Measurements from ENCODE around the gene MINDY3.

The MINDY3 gene

GRCh38 chr10:15805395-15806058 is 54.8 kb downstream of the MINDY3 start:
- no peak for DNase-seq

GRCh38 chr10:15804109-15804508 is 56.2 kb downstream of the MINDY3 start:
- no peak for DNase-seq

- no peak for DNase-seq
Measured at GRCh38 chr10:15802375-15802949, 57.8 kb downstream of the MINDY3 start.

GRCh38 chr10:15801641-15802040 is 58.7 kb downstream of the MINDY3 start:
- DNase-seq, result no peak

- DNase-seq, result no peak
Measured at GRCh38 chr10:15801147-15801546, 59.2 kb downstream of the MINDY3 start.

- DNase-seq, result no peak
Measured at GRCh38 chr10:15797346-15797745, 63.0 kb downstream of the MINDY3 start.

GRCh38 chr10:15796762-15797161 is 63.5 kb downstream of the MINDY3 start:
- no peak for DNase-seq

- no peak for DNase-seq
Measured at GRCh38 chr10:15796098-15796759, 64.1 kb downstream of the MINDY3 start.

- DNase-seq, result no peak
Measured at GRCh38 chr10:15795036-15795792, 65.1 kb downstream of the MINDY3 start.

- DNase-seq, result no peak
Measured at GRCh38 chr10:15794569-15794968, 65.7 kb downstream of the MINDY3 start.

GRCh38 chr10:15793664-15794063 is 66.6 kb downstream of the MINDY3 start:
- DNase-seq, result no peak

GRCh38 chr10:15792777-15793176 is 67.5 kb downstream of the MINDY3 start:
- no peak for DNase-seq

GRCh38 chr10:15791816-15792524 is 68.3 kb downstream of the MINDY3 start:
- DNase-seq, result no peak

- no peak for DNase-seq
Measured at GRCh38 chr10:15789793-15790525, 70.3 kb downstream of the MINDY3 start.

- DNase-seq, result no peak
Measured at GRCh38 chr10:15787426-15787825, 72.9 kb downstream of the MINDY3 start.

GRCh38 chr10:15784662-15785300 is 75.5 kb downstream of the MINDY3 start:
- DNase-seq, result no peak

- no peak for DNase-seq
Measured at GRCh38 chr10:15783941-15784636, 76.2 kb downstream of the MINDY3 start.

- no peak for DNase-seq
Measured at GRCh38 chr10:15782851-15783250, 77.5 kb downstream of the MINDY3 start.

- no peak for DNase-seq
Measured at GRCh38 chr10:15781381-15781960, 78.8 kb downstream of the MINDY3 start.

All from amygdala (tissue), 56 donors.